PFSK-1 (cell line): ENCODE results near the gene KDM4C.

ENCODE experiments used
- POLR2AphosphoS5 ChIP-seq: IDR thresholded peaks from 2 replicates; pipeline ENCODE4 v1.6.1; 2012; ENCODE audit warnings: low read depth, mild to moderate bottlenecking, control low read depth, low read length, moderate library complexity
- REST ChIP-seq, 2 experiments: IDR thresholded peaks; 2 replicates each; pipeline versions ENCODE4 v1.6.1 to v1.8.0; 2011 to 2012; ENCODE audit warnings: low read depth in 2 of 2, low read length in 2 of 2, control low read depth in 1 of 2, inconsistent platforms in 1 of 2, mild to moderate bottlenecking in 1 of 2, moderate library complexity in 1 of 2; ENCODE audit not compliant: insufficient read depth in 1 of 2
- SIN3A ChIP-seq: IDR thresholded peaks from 2 replicates; pipeline ENCODE4 v1.6.1; 2012; ENCODE audit warnings: mild to moderate bottlenecking, low read length, moderate library complexity, borderline replicate concordance; ENCODE audit not compliant: insufficient read depth

- TF ChIP-seq REST (IDR thresholded peaks at IDR 0.05; ENCODE audit: insufficient read depth in 1 of 2, low read depth in 2 of 2, low read length in 2 of 2) (no peak), POLR2AphosphoS5 (no peak), SIN3A (no peak)
Measured at GRCh38 chr9:7121055-7121454, 363.3 kb downstream of the KDM4C start.
